HPDE6-E6E7 (cell line): Measurements from ENCODE around the gene KMT2B.

Experiments used
- DNase-seq: peaks from one replicate; pipeline ENCODE4 v3.0.0; 2011; ENCODE audit warnings: missing footprints; ENCODE audit errors: extremely low spot score

The KMT2B gene

DNA sequence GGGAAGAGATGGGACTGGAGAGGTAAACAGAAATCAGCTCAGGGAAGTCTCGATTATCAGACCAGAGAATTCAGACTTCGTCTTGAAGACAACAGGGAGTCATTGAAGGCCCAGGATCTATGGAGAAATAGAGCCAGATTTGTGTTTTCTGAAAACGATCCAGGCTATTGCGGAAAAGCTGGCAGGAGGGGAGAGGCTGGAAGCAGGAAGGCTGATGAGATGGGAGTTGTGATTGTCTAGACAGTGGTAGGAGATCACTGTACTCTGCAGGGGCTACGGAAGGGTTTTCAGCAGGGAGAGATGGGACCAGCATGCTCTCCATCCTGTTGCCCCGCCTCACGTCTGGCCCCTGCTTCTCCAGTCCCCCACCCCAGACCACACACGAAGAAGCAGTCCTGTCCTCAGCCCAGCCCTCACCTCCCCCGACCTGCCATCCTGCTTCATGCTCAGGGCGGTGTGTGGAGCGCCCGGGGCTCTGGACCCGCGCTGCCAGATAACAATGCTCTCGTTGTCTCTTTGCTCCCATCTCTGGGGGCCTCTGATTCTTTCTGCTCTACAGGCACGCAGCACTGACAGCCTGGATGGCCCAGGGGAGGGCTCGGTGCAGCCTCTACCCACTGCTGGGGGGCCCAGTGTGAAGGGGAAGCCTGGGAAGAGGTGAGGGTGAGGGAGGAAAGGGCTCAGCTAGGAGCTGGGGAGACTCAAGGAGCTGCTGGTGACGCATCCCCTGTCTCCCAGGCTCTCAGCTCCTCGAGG, 59.5 kb downstream of the KMT2B start:
- no peak for DNase-seq

DNA sequence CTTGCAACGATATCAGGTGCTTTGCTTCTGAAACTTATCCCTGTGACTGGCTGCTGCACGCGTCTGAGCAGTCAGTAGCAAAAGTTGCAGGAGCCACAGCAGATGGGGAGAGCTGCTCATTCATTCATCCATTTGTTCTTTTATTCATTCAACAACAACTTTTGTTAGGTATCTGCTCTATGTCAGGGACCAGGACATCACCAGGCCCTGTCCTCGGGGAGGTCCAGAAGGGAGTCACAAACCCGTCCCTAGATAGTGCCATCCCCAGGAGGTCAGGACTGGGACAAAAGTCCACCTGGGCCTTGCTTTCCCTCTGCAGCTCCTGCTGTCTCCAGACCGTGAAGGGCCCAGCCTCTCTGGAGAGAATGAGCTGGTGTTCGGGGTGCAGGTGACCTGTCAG, 60.2 kb downstream of the KMT2B start:
- DNase-seq = no peak

DNA sequence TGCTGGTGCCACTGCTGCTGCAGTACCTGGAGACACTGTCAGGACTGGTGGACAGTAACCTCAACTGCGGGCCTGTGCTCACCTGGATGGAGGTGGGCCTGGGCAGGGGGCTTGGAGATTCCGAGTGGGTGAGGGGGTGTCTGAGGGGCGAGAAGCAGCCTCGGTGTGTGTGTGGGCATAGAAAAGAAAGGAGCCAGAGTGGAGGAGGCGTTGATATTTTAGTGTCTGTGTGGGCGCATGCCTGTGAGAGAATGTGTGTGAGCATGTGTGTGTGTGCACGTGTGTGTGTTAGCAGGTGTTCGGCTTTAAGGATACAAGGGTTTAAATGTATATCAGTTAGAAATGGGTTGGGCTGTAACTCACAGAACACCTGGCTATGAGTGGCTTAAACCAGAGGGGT, 61.2 kb downstream of the KMT2B start:
- no peak for DNase-seq

DNA sequence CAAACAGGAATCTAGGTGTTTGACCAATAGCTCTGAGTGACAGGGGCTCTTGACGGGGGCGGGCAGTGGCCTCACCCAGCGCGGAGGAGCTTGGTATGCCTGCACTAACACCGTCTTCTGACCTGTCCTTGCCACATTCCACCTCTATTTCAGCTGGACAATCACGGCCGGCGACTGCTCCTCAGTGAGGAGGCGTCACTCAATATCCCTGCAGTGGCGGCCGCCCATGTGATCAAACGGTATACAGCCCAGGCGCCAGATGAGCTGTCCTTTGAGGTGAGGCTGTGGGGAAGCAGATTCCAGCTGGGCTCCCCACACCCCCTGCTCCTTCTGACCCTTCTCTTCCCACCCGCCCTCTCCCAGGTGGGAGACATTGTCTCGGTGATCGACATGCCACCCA, 62.3 kb downstream of the KMT2B start:
- no peak for DNase-seq

DNA sequence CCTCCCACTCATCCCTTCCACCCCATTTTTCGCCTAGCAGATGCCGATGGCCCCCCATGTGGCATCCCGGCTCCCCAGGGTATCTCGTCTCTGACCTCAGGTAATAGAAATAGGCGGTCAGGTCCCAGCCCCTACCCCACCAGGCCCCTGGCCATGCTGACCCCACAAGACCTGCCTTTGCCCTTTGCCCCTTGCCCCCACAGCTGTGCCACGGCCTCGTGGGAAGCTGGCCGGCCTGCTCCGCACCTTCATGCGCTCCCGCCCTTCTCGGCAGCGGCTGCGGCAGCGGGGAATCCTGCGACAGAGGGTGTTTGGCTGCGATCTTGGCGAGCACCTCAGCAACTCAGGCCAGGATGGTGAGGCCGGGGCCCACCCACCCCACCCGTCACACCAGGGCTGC, 62.9 kb downstream of the KMT2B start:
- DNase-seq = no peak

DNA sequence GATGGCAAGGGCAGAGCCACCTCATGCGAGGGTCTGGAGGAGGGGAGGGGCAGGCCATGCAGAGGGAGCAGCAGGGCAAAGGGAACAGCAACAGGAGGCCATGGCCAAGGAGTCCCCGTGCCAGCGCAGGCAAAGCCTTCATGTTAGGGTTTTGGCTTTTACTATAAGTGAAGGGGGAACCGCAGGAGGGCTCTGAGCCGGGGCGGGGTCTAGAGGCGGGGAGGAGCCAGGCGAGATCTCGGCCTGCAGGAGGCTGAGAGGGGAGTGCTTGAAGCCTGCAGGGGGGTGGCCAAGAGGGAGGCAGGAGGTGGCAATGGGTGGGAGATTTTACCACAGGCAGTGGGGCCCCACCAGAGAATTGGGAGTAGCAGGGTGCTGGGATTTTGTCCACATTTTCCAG, 63.8 kb downstream of the KMT2B start:
- DNase-seq = no peak

DNA sequence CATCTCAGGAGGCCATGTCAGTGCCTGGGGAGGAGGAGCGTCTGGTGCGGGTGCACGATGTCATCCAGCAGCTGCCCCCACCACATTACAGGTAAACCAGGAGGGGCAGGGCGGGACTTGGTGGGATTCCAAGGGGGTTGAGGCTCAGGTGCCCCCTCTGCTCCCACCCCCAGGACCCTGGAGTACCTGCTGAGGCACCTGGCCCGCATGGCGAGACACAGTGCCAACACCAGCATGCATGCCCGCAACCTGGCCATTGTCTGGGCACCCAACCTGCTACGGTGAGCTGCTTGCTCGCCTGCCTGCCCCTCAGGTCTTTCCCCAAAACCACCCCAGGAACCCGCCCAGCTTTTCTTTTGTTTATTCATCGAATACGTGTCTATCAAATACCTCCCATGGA, 64.8 kb downstream of the KMT2B start:
- no peak for DNase-seq

DNA sequence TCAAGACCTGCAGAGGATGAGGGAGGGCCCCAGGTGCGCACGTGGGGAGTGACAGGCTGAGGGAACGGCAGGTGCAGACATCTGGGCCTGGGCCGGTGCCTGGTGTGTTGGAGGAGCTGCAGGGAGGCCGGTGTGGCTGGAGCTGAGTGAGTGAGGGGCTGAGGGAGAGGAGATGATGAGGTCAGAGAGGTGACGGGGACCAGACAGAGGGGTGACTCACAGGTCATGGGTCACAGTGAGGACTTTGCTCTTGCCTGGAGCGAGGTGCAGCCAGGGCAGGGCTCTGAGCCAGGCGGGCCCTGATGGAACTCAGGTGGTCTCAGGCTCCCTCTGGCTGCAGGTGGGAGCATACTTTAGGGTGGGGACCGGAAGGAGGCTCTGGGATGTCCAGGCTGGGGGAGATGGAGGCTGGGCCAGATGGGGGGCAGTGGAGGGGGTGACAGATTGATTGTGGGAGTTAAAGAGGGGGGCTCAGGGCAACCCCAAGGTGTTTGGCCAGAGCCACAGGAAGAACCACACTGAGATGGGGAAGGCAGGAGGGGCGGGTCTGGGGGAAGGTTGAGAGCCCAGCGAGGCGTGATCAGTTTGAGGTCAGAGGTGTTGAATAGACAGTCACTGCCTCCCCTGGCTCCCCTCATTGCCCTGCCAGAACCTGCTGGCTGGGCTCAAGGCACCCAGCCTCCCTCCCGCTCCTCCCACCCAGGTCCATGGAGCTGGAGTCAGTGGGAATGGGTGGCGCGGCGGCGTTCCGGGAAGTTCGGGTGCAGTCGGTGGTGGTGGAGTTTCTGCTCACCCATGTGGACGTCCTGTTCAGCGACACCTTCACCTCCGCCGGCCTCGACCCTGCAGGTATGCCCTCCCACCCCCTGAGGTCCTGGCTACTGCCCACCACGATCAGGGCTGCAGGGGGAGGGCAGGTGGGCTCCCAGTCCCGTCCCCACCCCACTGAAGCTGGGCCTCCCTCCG, 65.9 kb downstream of the KMT2B start:
- no peak for DNase-seq

DNA sequence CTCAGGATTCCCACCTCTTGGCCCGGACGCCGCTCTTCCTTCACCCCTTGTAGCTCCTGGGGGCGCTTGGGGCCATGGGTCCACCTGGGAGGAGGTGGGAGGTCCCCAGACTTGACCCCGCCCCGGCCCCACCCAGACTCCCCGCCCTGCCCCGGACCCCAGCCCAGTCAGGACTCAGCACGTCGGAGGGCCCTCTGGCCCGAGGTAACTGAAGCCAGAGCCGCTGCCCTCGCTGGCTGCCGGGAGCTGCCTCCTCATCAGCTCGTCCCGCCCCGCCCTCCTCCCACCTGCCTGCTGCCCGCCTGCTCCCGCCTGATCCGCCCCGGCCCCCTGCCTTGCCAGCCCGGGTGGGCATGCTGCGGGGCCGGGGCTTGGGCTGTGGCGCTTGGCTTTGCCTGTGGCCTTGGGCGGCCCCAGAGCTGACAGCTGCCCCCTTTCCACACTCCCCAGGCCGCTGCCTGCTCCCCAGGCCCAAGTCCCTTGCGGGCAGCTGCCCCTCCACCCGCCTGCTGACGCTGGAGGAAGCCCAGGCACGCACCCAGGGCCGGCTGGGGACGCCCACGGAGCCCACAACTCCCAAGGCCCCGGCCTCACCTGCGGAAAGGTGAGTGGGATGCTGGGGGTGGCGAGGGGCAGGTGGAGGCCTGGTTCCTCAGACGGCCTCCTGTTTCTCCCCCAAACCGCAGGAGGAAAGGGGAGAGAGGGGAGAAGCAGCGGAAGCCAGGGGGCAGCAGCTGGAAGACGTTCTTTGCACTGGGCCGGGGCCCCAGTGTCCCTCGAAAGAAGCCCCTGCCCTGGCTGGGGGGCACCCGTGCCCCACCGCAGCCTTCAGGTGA, 66.9 kb downstream of the KMT2B start:
- no peak for DNase-seq

DNA sequence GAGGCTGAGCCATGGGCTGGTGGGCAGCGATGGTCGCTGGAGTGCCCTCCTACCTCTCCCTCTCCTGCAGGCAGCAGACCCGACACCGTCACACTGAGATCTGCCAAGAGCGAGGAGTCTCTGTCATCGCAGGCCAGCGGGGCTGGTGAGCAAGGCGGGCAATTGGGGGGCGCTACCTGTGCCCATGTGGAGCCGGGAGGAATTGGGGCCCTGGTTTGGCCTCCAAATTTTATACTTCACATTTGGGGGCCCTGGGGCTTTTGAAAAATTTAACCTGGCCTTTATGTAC, 67.5 kb downstream of the KMT2B start:
- DNase-seq = no peak

DNA sequence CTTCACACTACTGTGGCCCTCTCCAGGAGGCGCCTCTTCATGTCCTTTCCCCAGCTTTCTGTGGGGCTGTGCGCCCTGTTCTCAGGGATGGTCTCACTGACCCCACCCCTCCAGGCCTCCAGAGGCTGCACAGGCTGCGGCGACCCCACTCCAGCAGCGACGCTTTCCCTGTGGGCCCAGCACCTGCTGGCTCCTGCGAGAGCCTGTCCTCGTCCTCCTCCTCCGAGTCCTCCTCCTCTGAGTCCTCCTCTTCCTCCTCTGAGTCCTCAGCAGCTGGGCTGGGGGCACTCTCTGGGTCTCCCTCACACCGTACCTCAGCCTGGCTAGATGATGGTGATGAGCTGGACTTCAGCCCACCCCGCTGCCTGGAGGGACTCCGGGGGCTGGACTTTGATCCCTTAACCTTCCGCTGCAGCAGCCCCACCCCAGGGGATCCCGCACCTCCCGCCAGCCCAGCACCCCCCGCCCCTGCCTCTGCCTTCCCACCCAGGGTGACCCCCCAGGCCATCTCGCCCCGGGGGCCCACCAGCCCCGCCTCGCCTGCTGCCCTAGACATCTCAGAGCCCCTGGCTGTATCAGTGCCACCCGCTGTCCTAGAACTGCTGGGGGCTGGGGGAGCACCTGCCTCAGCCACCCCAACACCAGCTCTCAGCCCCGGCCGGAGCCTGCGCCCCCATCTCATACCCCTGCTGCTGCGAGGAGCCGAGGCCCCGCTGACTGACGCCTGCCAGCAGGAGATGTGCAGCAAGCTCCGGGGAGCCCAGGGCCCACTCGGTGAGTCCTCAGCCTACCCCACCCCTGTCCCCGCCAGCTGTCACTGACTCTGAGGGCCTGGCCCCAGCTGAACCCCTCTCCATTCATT, 68.7 kb downstream of the KMT2B start:
- no peak for DNase-seq

DNA sequence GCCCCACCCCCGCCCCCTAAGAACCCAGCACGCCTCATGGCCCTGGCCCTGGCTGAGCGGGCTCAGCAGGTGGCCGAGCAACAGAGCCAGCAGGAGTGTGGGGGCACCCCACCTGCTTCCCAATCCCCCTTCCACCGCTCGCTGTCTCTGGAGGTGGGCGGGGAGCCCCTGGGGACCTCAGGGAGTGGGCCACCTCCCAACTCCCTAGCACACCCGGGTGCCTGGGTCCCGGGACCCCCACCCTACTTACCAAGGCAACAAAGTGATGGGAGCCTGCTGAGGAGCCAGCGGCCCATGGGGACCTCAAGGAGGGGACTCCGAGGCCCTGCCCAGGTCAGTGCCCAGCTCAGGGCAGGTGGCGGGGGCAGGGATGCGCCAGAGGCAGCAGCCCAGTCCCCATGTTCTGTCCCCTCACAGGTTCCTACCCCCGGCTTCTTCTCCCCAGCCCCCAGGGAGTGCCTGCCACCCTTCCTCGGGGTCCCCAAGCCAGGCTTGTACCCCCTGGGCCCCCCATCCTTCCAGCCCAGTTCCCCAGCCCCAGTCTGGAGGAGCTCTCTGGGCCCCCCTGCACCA, 69.5 kb downstream of the KMT2B start:
- no peak for DNase-seq
